Breast epithelium (tissue), 3 donors: ENCODE data around the gene PTPN7.

Experiments
- CTCF ChIP-seq, 3 donors: fragments of 450-650 bp; IDR thresholded peaks; one replicate each; pipeline ENCODE4 v1.5.1; 2016 to 2017; ENCODE audit warnings: antibody characterized with exemption in 3 of 3, mild to moderate bottlenecking in 3 of 3, moderate library complexity in 3 of 3
- POLR2A ChIP-seq: fragments of 450-650 bp; IDR thresholded peaks from one replicate; pipeline ENCODE4 v1.6.1; 2016; ENCODE audit warnings: antibody characterized with exemption, mild to moderate bottlenecking, moderate library complexity
- POLR2AphosphoS5 ChIP-seq, 3 donors: sonication (generic); formaldehyde crosslinking; IDR thresholded peaks; one replicate each; pipeline ENCODE4 v1.6.1; 2017; ENCODE audit warnings: antibody characterized with exemption in 3 of 3

DNA sequence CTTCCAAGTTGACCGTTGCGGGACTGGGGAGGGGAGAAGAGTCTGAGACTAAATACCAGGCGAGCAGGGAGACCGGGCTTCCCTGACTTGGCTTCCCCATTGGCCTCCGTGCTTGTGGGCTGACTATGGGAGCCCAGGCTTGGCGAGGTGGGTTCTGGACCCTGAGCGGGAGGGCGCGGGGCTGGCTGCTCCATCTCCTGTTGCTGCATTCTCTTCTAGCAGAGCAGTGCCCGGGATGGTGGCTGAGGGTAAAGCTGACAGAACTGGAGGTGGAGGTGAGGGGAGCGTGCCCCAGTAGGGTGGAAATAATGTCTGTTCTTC, 33.9 kb upstream of the PTPN7 start:
- no peak for TF ChIP-seq CTCF (IDR thresholded peaks at IDR 0.05)
- TF ChIP-seq POLR2A: no peak
- TF ChIP-seq POLR2AphosphoS5 (IDR thresholded peaks at IDR 0.05): no peak
